IPS DF 19.7 (cell line): ENCODE data around the gene CDK15.
"Not testable (repeated sequence)": the region's sequence is repeated elsewhere in the genome, so short reads cannot be mapped to it uniquely, and the experiment has no call there.

Experiments used
- DNase-seq: peaks from one replicate; pipeline ENCODE4 v3.0.0-alpha.2; 2013; ENCODE audit warnings: low read depth, low spot score

Gene CDK15

GRCh38 chr2:201806442-201807170, at the start of gene CDK15:
TSS of gene CDK15 (plus strand) at chr2:201806537. CDS start at chr2:201806665, 128 bp downstream.
- DNase-seq, result no peak

- DNase-seq, result no peak
Measured at GRCh38 chr2:201758234-201758633, 48.1 kb upstream of the CDK15 start.

- no peak for DNase-seq
Measured at GRCh38 chr2:201758873-201759272, 47.5 kb upstream of the CDK15 start.

GRCh38 chr2:201759567-201759966, 46.8 kb upstream of the CDK15 start:
- DNase-seq, result no peak

GRCh38 chr2:201761101-201761500, 45.2 kb upstream of the CDK15 start:
- DNase-seq, result no peak

GRCh38 chr2:201764469-201764868, 41.9 kb upstream of the CDK15 start:
- not testable (repeated sequence) for DNase-seq

GRCh38 chr2:201765799-201766198, 40.5 kb upstream of the CDK15 start:
- no peak for DNase-seq

GRCh38 chr2:201768918-201769317, 37.4 kb upstream of the CDK15 start:
- no peak for DNase-seq

- no peak for DNase-seq
Measured at GRCh38 chr2:201769666-201770373, 36.5 kb upstream of the CDK15 start.

GRCh38 chr2:201773990-201774389, 32.3 kb upstream of the CDK15 start:
- no peak for DNase-seq

GRCh38 chr2:201774546-201774945, 31.8 kb upstream of the CDK15 start:
- DNase-seq, result no peak

- no peak for DNase-seq
Measured at GRCh38 chr2:201775326-201775725, 31.0 kb upstream of the CDK15 start.

- no peak for DNase-seq
Measured at GRCh38 chr2:201777043-201777442, 29.3 kb upstream of the CDK15 start.

GRCh38 chr2:201777869-201778268, 28.5 kb upstream of the CDK15 start:
- no peak for DNase-seq

- no peak for DNase-seq
Measured at GRCh38 chr2:201779901-201780673, 26.2 kb upstream of the CDK15 start.

GRCh38 chr2:201780674-201781493, 25.5 kb upstream of the CDK15 start, which contains the start of gene ALS2:
TSS of gene ALS2 (minus strand) at chr2:201780933. CDS start at chr2:201768885, 12,048 bp downstream.
- peak; percentile 97 for DNase-seq

- DNase-seq, result no peak
Measured at GRCh38 chr2:201781557-201782051, 24.7 kb upstream of the CDK15 start.

GRCh38 chr2:201784563-201784962, 21.8 kb upstream of the CDK15 start:
- no peak for DNase-seq

- no peak for DNase-seq
Measured at GRCh38 chr2:201785135-201785534, 21.2 kb upstream of the CDK15 start.

- no peak for DNase-seq
Measured at GRCh38 chr2:201786471-201786870, 19.9 kb upstream of the CDK15 start.

- DNase-seq, result no peak
Measured at GRCh38 chr2:201788371-201788770, 18.0 kb upstream of the CDK15 start.
